NOMO-1 (cell line): ENCODE data around the gene SPATA33.

Source experiments
- DNase-seq, 2 experiments: peaks; one replicate each; lab custom pipeline; 2025; ENCODE audit not compliant: unreplicated experiment in 2 of 2; lab: John Stamatoyannopoulos, UW

Gene SPATA33

GRCh38 chr16:89706518-89707260, 49.1 kb downstream of the SPATA33 start:
- DNase-seq = no peak

GRCh38 chr16:89707695-89708094, 50.1 kb downstream of the SPATA33 start:
- no peak for DNase-seq

GRCh38 chr16:89708481-89708931, 50.9 kb downstream of the SPATA33 start:
- no peak for DNase-seq

- no peak for DNase-seq
These were observed 51.5 kb downstream of the SPATA33 start for GRCh38 chr16:89709166-89709565.

- DNase-seq = no peak
These were observed 52.2 kb downstream of the SPATA33 start for GRCh38 chr16:89709716-89710432.

- DNase-seq = no peak
These were observed 53.3 kb downstream of the SPATA33 start for GRCh38 chr16:89710709-89711564.

- peak; percentile 27 to 54 for DNase-seq
These were observed 54.1 kb downstream of the SPATA33 start for GRCh38 chr16:89711601-89712273.

- DNase-seq = no peak
These were observed 54.7 kb downstream of the SPATA33 start for GRCh38 chr16:89712274-89712781.

GRCh38 chr16:89716493-89716892, 58.9 kb downstream of the SPATA33 start:
- no peak for DNase-seq

GRCh38 chr16:89716916-89717687, 59.5 kb downstream of the SPATA33 start:
- no peak for DNase-seq

GRCh38 chr16:89717688-89718505, 60.3 kb downstream of the SPATA33 start:
- DNase-seq = no peak
